HepG2 (cell line): Measurements from ENCODE around the gene FAM76A. TPM values are rescaled to one million over a fixed set of nuclear protein-coding genes. Genes with fewer than 3 reads are reported as not detected.

ENCODE experiments used
- AGO2 ChIP-seq: fragments of 200-400 bp; formaldehyde crosslinking; optimal IDR thresholded peaks from 2 replicates; pipeline ENCODE3; 2017; ENCODE audit warnings: mild to moderate bottlenecking, low read depth, low read length, moderate library complexity
- ATAD3A ChIP-seq: sonication (generic); formaldehyde crosslinking; IDR thresholded peaks from 2 replicates; pipeline ENCODE4 v1.4.0; 2020; ENCODE audit warnings: missing genetic modification reagents
- FUBP1 ChIP-seq: sonication (generic); formaldehyde crosslinking; IDR thresholded peaks from 2 replicates; pipeline ENCODE4 v1.5.1; 2020; ENCODE audit warnings: missing genetic modification reagents, mild to moderate bottlenecking, borderline replicate concordance
- HHEX ChIP-seq: IDR thresholded peaks from 2 replicates; pipeline ENCODE4 v1.6.1; 2016; ENCODE audit warnings: control low read depth
- HMGA1 ChIP-seq: sonication (generic); formaldehyde crosslinking; conservative IDR thresholded peaks from 2 replicates; pipeline ENCODE4 v1.4.0; 2020; ENCODE audit warnings: missing genetic modification reagents
- HOXA3 ChIP-seq: sonication (generic); formaldehyde crosslinking; IDR thresholded peaks from 2 replicates; pipeline ENCODE4 v1.5.0; 2020; ENCODE audit warnings: missing genetic modification reagents
- KDM5B ChIP-seq: sonication (generic); formaldehyde crosslinking; IDR thresholded peaks from 2 replicates; pipeline ENCODE4 v1.4.0; 2020; ENCODE audit warnings: missing genetic modification reagents, mild to moderate bottlenecking, borderline replicate concordance
- MTERF4 ChIP-seq: sonication (generic); formaldehyde crosslinking; IDR thresholded peaks from 2 replicates; pipeline ENCODE4 v1.8.0; 2023; ENCODE audit warnings: mild to moderate bottlenecking, missing genetic modification reagents
- POLR2A ChIP-seq, 2 experiments: IDR thresholded peaks; 2 replicates each; pipeline ENCODE4 v1.6.1; 2011; ENCODE audit warnings: low read depth in 2 of 2, low read length in 2 of 2, mild to moderate bottlenecking in 1 of 2, moderate library complexity in 1 of 2; ENCODE audit not compliant: insufficient read depth in 1 of 2
- RARA ChIP-seq: IDR thresholded peaks from 2 replicates; pipeline ENCODE4 v1.6.1; 2016; ENCODE audit warnings: missing genetic modification reagents, missing compliant biosample characterization
- SP1 ChIP-seq, 2 experiments: fragments of 450-650 bp in 1 of 2; sonication (generic) in 1 of 2; formaldehyde crosslinking in 1 of 2; IDR thresholded peaks; 2 replicates each; pipeline versions ENCODE4 v1.4.0 to v1.6.1; 2016 to 2020; ENCODE audit warnings: missing genetic modification reagents in 1 of 2
- STAG1 ChIP-seq: sonication (generic); formaldehyde crosslinking; IDR thresholded peaks from 2 replicates; pipeline ENCODE4 v1.4.0; 2020; ENCODE audit warnings: missing genetic modification reagents
- TOPORS ChIP-seq: sonication (generic); formaldehyde crosslinking; IDR thresholded peaks from 2 replicates; pipeline ENCODE4 v1.8.0; 2023; ENCODE audit warnings: mild to moderate bottlenecking, missing genetic modification reagents
- YEATS4 ChIP-seq: sonication (generic); formaldehyde crosslinking; IDR thresholded peaks from 2 replicates; pipeline ENCODE4 v1.4.0; 2020; ENCODE audit warnings: missing genetic modification reagents, borderline replicate concordance
- ZFP36L2 ChIP-seq: sonication (generic); formaldehyde crosslinking; IDR thresholded peaks from 2 replicates; pipeline ENCODE4 v1.4.0; 2020; ENCODE audit warnings: missing genetic modification reagents
- ZGPAT ChIP-seq: IDR thresholded peaks from 2 replicates; pipeline ENCODE4 v1.6.1; 2016; ENCODE audit warnings: mild to moderate bottlenecking
- ZIK1 ChIP-seq: sonication (generic); formaldehyde crosslinking; IDR thresholded peaks from 2 replicates; pipeline ENCODE4 v1.5.0; 2020; ENCODE audit warnings: mild to moderate bottlenecking, low read depth, missing genetic modification reagents, borderline replicate concordance
- ZMAT5 ChIP-seq: sonication (generic); formaldehyde crosslinking; IDR thresholded peaks from 2 replicates; pipeline ENCODE4 v1.5.0; 2020; ENCODE audit warnings: mild to moderate bottlenecking, low read depth, missing genetic modification reagents, borderline replicate concordance
- ZNF160 ChIP-seq: sonication (generic); formaldehyde crosslinking; IDR thresholded peaks from 2 replicates; pipeline ENCODE4 v1.8.0; 2022; ENCODE audit warnings: mild to moderate bottlenecking, inconsistent platforms, missing genetic modification reagents
- ZNF44 ChIP-seq: sonication (generic); formaldehyde crosslinking; IDR thresholded peaks from 2 replicates; pipeline ENCODE4 v1.5.1; 2020; ENCODE audit warnings: mild to moderate bottlenecking, missing genetic modification reagents
- ZNF484 ChIP-seq: sonication (generic); formaldehyde crosslinking; IDR thresholded peaks from 2 replicates; pipeline ENCODE4 v1.5.1; 2020; ENCODE audit warnings: mild to moderate bottlenecking, low read depth, missing genetic modification reagents, borderline replicate concordance
- ZNF724P ChIP-seq: sonication (generic); formaldehyde crosslinking; IDR thresholded peaks from 2 replicates; pipeline ENCODE4 v1.8.0; 2022; ENCODE audit warnings: missing genetic modification reagents, borderline replicate concordance
- ZNF883 ChIP-seq: sonication (generic); formaldehyde crosslinking; IDR thresholded peaks from 2 replicates; pipeline ENCODE4 v1.5.1; 2020; ENCODE audit warnings: mild to moderate bottlenecking, missing genetic modification reagents; ENCODE audit errors: not compliant biosample characterization
- ZSCAN12 ChIP-seq: sonication (generic); formaldehyde crosslinking; IDR thresholded peaks from 2 replicates; pipeline ENCODE4 v1.9.0; 2021; ENCODE audit warnings: mild to moderate bottlenecking, missing genetic modification reagents
- polyA plus RNA-seq, 8 experiments: library from polyadenylated mRNA; depleted of rRNA in 3 of 8; stranded (reverse) in 7 of 8; unstranded in 1 of 8; fragments of >200 nt; fragmentation: Illumina TruSeq in 4 of 8; extraction: Trizol in 4 of 8; gene quantifications; 2 replicates each; pipeline versions ENCODE4 v1.2.1 to v1.2.3, GENCODE V29; 2011 to 2016; ENCODE audit warnings: low read depth in 4 of 8, missing spikeins in 1 of 8, mixed read lengths in 1 of 8; ENCODE audit not compliant: insufficient read depth in 1 of 8
- total RNA-seq, 5 experiments: library from RNA; depleted of rRNA; stranded (reverse); fragments of >200 nt; fragmentation: Illumina TruSeq; extraction: Trizol; gene quantifications; 2 replicates each; pipeline ENCODE4 v1.2.3, GENCODE V29; 2016; ENCODE audit warnings: low read depth in 1 of 5

The FAM76A gene
- total and polyA plus RNA-seq, 2 of the 13 experiments (the other 11 are each of a cell fraction or from before 2014, with no cell fraction given) = 4.2 to 15.7 TPM

- peak; percentile 21 for TF ChIP-seq ZNF883 (CRISPR knock-in tag)
- no peak for TF ChIP-seq SP1 (IDR thresholded peaks at IDR 0.05)
- peak; percentile 63; the same call in 1 of the 2 replicates for TF ChIP-seq SP1 (CRISPR knock-in tag; IDR thresholded peaks at IDR 0.05)
- peak; percentile 76 for TF ChIP-seq ZGPAT (CRISPR knock-in tag)
- TF ChIP-seq ATAD3A = no peak
- 0 out of 2 replicates have a peak, but pooled peaks have one; percentile 21 for TF ChIP-seq ZNF44 (CRISPR knock-in tag)
- TF ChIP-seq HMGA1 (CRISPR knock-in tag) = no peak
- no peak; the same call in 1 of the 2 replicates for TF ChIP-seq HOXA3
- TF ChIP-seq MTERF4 (CRISPR knock-in tag) = 0 out of 2 replicates have a peak, but pooled peaks have one; percentile 18
- no peak for TF ChIP-seq HHEX (CRISPR knock-in tag)
- TF ChIP-seq STAG1 = no peak
- TF ChIP-seq KDM5B (CRISPR knock-in tag) = peak; percentile 75; the same call in 1 of the 2 replicates
- peak; percentile 81 to 88 for TF ChIP-seq POLR2A (IDR thresholded peaks at IDR 0.05; ENCODE audit: insufficient read depth in 1 of 2, low read depth in 2 of 2, low read length in 2 of 2)
- peak; percentile 70; the same call in 1 of the 2 replicates for TF ChIP-seq ZSCAN12 (CRISPR knock-in tag)
- TF ChIP-seq ZNF724P (CRISPR knock-in tag) = peak; percentile 55; the same call in 1 of the 2 replicates
- TF ChIP-seq ZNF160 (CRISPR knock-in tag) = no peak
- no peak for TF ChIP-seq FUBP1
- TF ChIP-seq RARA (CRISPR knock-in tag) = 0 out of 2 replicates have a peak, but pooled peaks have one; percentile 10
- TF ChIP-seq ZFP36L2 (CRISPR knock-in tag) = no peak
- no peak for TF ChIP-seq TOPORS
- TF ChIP-seq YEATS4 (CRISPR knock-in tag) = peak; percentile 38; the same call in 1 of the 2 replicates
- TF ChIP-seq ZIK1 (CRISPR knock-in tag) = peak; percentile 10; the same call in 1 of the 2 replicates
- no peak for TF ChIP-seq ZMAT5
- TF ChIP-seq AGO2 = peak; percentile 41
- no peak for TF ChIP-seq ZNF484 (CRISPR knock-in tag)
These were observed 47.4 kb downstream of the FAM76A start, which contains the start of gene STX12 (continued) for GRCh38 chr1:27772932-27773825.
